ENCODE measurements around the gene GALNT7. TPM values are rescaled to one million over a fixed set of nuclear protein-coding genes. Genes with fewer than 3 reads are reported as not detected.

The GALNT7 gene
- total and polyA plus RNA-seq, 2 experiments from 2014 or later = 12.9 to 14.1 TPM

- no peak for DNase-seq (ENCODE audit: low read depth in 1 of 2, low spot score in 1 of 2)
- Histone ChIP-seq H3K4me1 (ENCODE audit: low read depth) (no peaks in the 10 kb centered on the region), H3K27me3 (no peaks in the 10 kb centered on the region), H3K4me3 (no peak overlapping the region), H3K9me3 (ENCODE audit: low read depth) (no peaks in the 10 kb centered on the region), H3K36me3 (no peaks in the 10 kb centered on the region), H3K27ac (no peak overlapping the region)
- no peak for TF ChIP-seq CTCF (IDR thresholded peaks at IDR 0.05; ENCODE audit: low read depth, low read length)
These were observed 30.0 kb upstream of the GALNT7 start for GRCh38 chr4:173138624-173139023.

GRCh38 chr4:173139561-173139960, 29.1 kb upstream of the GALNT7 start:
- Histone ChIP-seq H3K36me3 (no peaks in the 10 kb centered on the region), H3K4me3 (no peak overlapping the region), H3K27me3 (no peaks in the 10 kb centered on the region), H3K9me3 (ENCODE audit: low read depth) (no peaks in the 10 kb centered on the region), H3K27ac (no peak overlapping the region), H3K4me1 (ENCODE audit: low read depth) (no peaks in the 10 kb centered on the region)
- no peak for TF ChIP-seq CTCF (IDR thresholded peaks at IDR 0.05; ENCODE audit: low read depth, low read length)
- DNase-seq (ENCODE audit: low read depth in 1 of 2, low spot score in 1 of 2) = no peak

- H3K4me1 ChIP-seq (ENCODE audit: low read depth) = no peaks in the 10 kb centered on the region
- no peaks in the 10 kb centered on the region for H3K36me3 ChIP-seq
- H3K4me3 ChIP-seq = no peak overlapping the region
- no peaks in the 10 kb centered on the region for H3K27me3 ChIP-seq
- no peak overlapping the region for H3K27ac ChIP-seq
- no peak for DNase-seq (ENCODE audit: low read depth in 1 of 2, low spot score in 1 of 2)
- no peak for TF ChIP-seq CTCF (IDR thresholded peaks at IDR 0.05; ENCODE audit: low read depth, low read length)
- no peaks in the 10 kb centered on the region for H3K9me3 ChIP-seq (ENCODE audit: low read depth)
These were observed 23.5 kb upstream of the GALNT7 start for GRCh38 chr4:173145131-173145530.

- Histone ChIP-seq H3K4me3 (no peak overlapping the region), H3K9me3 (ENCODE audit: low read depth) (no peaks in the 10 kb centered on the region), H3K27me3 (no peaks in the 10 kb centered on the region)
These were observed 22.2 kb upstream of the GALNT7 start for GRCh38 chr4:173146456-173146855.

GRCh38 chr4:173151496-173151895, 17.1 kb upstream of the GALNT7 start:
- DNase-seq (ENCODE audit: low read depth in 1 of 2, low spot score in 1 of 2) = no peak
- H3K9me3 ChIP-seq (ENCODE audit: low read depth) = no peaks in the 10 kb centered on the region
- H3K36me3 ChIP-seq = no peaks in the 10 kb centered on the region
- H3K27ac ChIP-seq = no peak overlapping the region
- H3K27me3 ChIP-seq = no peaks in the 10 kb centered on the region
- no peak overlapping the region for H3K4me3 ChIP-seq
- no peak for TF ChIP-seq CTCF (IDR thresholded peaks at IDR 0.05; ENCODE audit: low read depth, low read length)
- no peaks in the 10 kb centered on the region for H3K4me1 ChIP-seq (ENCODE audit: low read depth)

More at GRCh38 chr4:173146456-173146855, 22.2 kb upstream of the GALNT7 start:
- no peak for TF ChIP-seq CTCF (IDR thresholded peaks at IDR 0.05; ENCODE audit: low read depth, low read length)
- no peaks in the 10 kb centered on the region for H3K36me3 ChIP-seq
- no peak overlapping the region for H3K27ac ChIP-seq
- no peaks in the 10 kb centered on the region for H3K4me1 ChIP-seq (ENCODE audit: low read depth)
- no peak for DNase-seq (ENCODE audit: low read depth in 1 of 2, low spot score in 1 of 2)

GRCh38 chr4:173152104-173152503, 16.5 kb upstream of the GALNT7 start:
- no peak for DNase-seq (ENCODE audit: low read depth in 1 of 2, low spot score in 1 of 2)
- H3K36me3 ChIP-seq = no peaks in the 10 kb centered on the region
- H3K27ac ChIP-seq = no peak overlapping the region
- H3K27me3 ChIP-seq = no peaks in the 10 kb centered on the region
- no peaks in the 10 kb centered on the region for H3K9me3 ChIP-seq (ENCODE audit: low read depth)
- H3K4me1 ChIP-seq (ENCODE audit: low read depth) = no peaks in the 10 kb centered on the region
- no peak overlapping the region for H3K4me3 ChIP-seq
- TF ChIP-seq CTCF (IDR thresholded peaks at IDR 0.05; ENCODE audit: low read depth, low read length) = no peak
